IPS-18c (cell line): Measurements from ENCODE around the gene DPP6.
"Not testable (repeated sequence)": the region's sequence is repeated elsewhere in the genome, so short reads cannot be mapped to it uniquely, and the experiment has no call there.

Source experiments
- H3K4me3 ChIP-seq: 2 replicates; pipeline ENCODE4 v1.7.0; 2013; ENCODE audit warnings: low read depth, mild to moderate bottlenecking, low read length, moderate library complexity; ENCODE audit not compliant: insufficient read depth
- H3K9me3 ChIP-seq: one replicate; pipeline ENCODE4 v1.6.1; 2013; ENCODE audit warnings: mild to moderate bottlenecking, low read length, moderate library complexity; ENCODE audit not compliant: control insufficient read depth, insufficient read depth

The DPP6 gene

GRCh38 chr7:154132617-154133016, 80.4 kb downstream of the DPP6 start:
- H3K4me3 ChIP-seq, H3K9me3 ChIP-seq: not testable (repeated sequence)

GRCh38 chr7:154133703-154134277, 81.6 kb downstream of the DPP6 start:
- not testable (repeated sequence) for H3K4me3 ChIP-seq, H3K9me3 ChIP-seq

- H3K4me3 ChIP-seq, H3K9me3 ChIP-seq: not testable (repeated sequence)
Measured at GRCh38 chr7:154134698-154135097, 82.5 kb downstream of the DPP6 start.

GRCh38 chr7:154135646-154136045, 83.4 kb downstream of the DPP6 start:
- not testable (repeated sequence) for H3K4me3 ChIP-seq

GRCh38 chr7:154145922-154146706, 93.9 kb downstream of the DPP6 start:
- not testable (repeated sequence) for H3K4me3 ChIP-seq, H3K9me3 ChIP-seq

More at GRCh38 chr7:154135646-154136045, 83.4 kb downstream of the DPP6 start:
- not testable (repeated sequence) for H3K9me3 ChIP-seq

GRCh38 chr7:154146707-154147038, 94.5 kb downstream of the DPP6 start:
- H3K4me3 ChIP-seq, H3K9me3 ChIP-seq: not testable (repeated sequence)

GRCh38 chr7:154148791-154149516, 96.8 kb downstream of the DPP6 start:
- not testable (repeated sequence) for H3K4me3 ChIP-seq, H3K9me3 ChIP-seq

GRCh38 chr7:154150656-154151055, 98.5 kb downstream of the DPP6 start:
- H3K9me3 ChIP-seq, H3K4me3 ChIP-seq: not testable (repeated sequence)

GRCh38 chr7:154151306-154151705, 99.1 kb downstream of the DPP6 start:
- not testable (repeated sequence) for H3K4me3 ChIP-seq, H3K9me3 ChIP-seq

GRCh38 chr7:154155928-154156327, 103.7 kb downstream of the DPP6 start:
- not testable (repeated sequence) for H3K9me3 ChIP-seq, H3K4me3 ChIP-seq

GRCh38 chr7:154162921-154163320, 110.7 kb downstream of the DPP6 start:
- H3K4me3 ChIP-seq, H3K9me3 ChIP-seq: not testable (repeated sequence)

- H3K4me3 ChIP-seq, H3K9me3 ChIP-seq: not testable (repeated sequence)
Measured at GRCh38 chr7:154163642-154164041, 111.4 kb downstream of the DPP6 start.

GRCh38 chr7:154167051-154167450, 114.9 kb downstream of the DPP6 start:
- Histone ChIP-seq H3K4me3 (no peak overlapping the region), H3K9me3 (no peaks in the 10 kb centered on the region)

- Histone ChIP-seq H3K9me3 (no peaks in the 10 kb centered on the region), H3K4me3 (no peak overlapping the region)
Measured at GRCh38 chr7:154167807-154168206, 115.6 kb downstream of the DPP6 start.

- H3K4me3 ChIP-seq = no peak overlapping the region
- H3K9me3 ChIP-seq = no peaks in the 10 kb centered on the region
Measured at GRCh38 chr7:154171422-154171821, 119.2 kb downstream of the DPP6 start.

- Histone ChIP-seq H3K4me3 (no peak overlapping the region), H3K9me3 (no peaks in the 10 kb centered on the region)
Measured at GRCh38 chr7:154172236-154172635, 120.0 kb downstream of the DPP6 start.

GRCh38 chr7:154177584-154177983, 125.4 kb downstream of the DPP6 start:
- no peak overlapping the region for H3K4me3 ChIP-seq
- H3K9me3 ChIP-seq = no peaks in the 10 kb centered on the region

- no peaks in the 10 kb centered on the region for H3K9me3 ChIP-seq
- no peak overlapping the region for H3K4me3 ChIP-seq
Measured at GRCh38 chr7:154178895-154179294, 126.7 kb downstream of the DPP6 start.
